IMR-90 (cell line): ENCODE data around the gene AGBL3. TPM values are rescaled to one million over a fixed set of nuclear protein-coding genes. Genes with fewer than 3 reads are reported as not detected.

ENCODE experiments used
- ATAC-seq: fragments of 200-7000 bp; cut with Tn5 transposase; 2 replicates; pipeline ENCODE4 v1.9.1; 2020; ENCODE audit warnings: low read depth, mild to moderate bottlenecking, moderate library complexity
- BruUV-seq: library from RNA; stranded (reverse); fragments of 400-500 nt; replicated peaks from 2 replicates; lab custom pipeline; 2021; lab: Mats Ljungman, UMichigan
- CTCF ChIA-PET: fragments of 300-600 bp; formaldehyde crosslinking; extraction: SDS; loops from one replicate; lab custom pipeline; 2021; ENCODE audit warnings: antibody characterized with exemption; lab: Yijun Ruan, JAX
- POLR2A ChIA-PET: fragments of 300-600 bp; sonication (Branson Sonifier 250); formaldehyde crosslinking; loops from one replicate; lab custom pipeline; 2022; ENCODE audit warnings: antibody characterized with exemption; ENCODE audit not compliant: unreplicated experiment; lab: Charles Lee
- DNase-seq: peaks from one replicate; pipeline ENCODE4 v3.0.0; 2013
- H2AFZ ChIP-seq: replicated peaks from 2 replicates; pipeline ENCODE3; 2013; ENCODE audit warnings: low read length, mild to moderate bottlenecking; ENCODE audit not compliant: poor library complexity
- H2AK5ac ChIP-seq: 2 replicates; pipeline ENCODE4 v1.6.1; 2013; ENCODE audit warnings: low read depth, low read length, inconsistent platforms
- H2AK9ac ChIP-seq: replicated peaks from 2 replicates; pipeline ENCODE3; 2013; ENCODE audit warnings: mild to moderate bottlenecking, low read depth, low read length, moderate library complexity; ENCODE audit not compliant: poor library complexity
- H2BK120ac ChIP-seq: 2 replicates; pipeline ENCODE4 v1.6.1; 2013; ENCODE audit warnings: low read depth, low read length, inconsistent platforms
- H2BK15ac ChIP-seq: 3 replicates; pipeline ENCODE4 v1.6.1; 2013; ENCODE audit warnings: low read depth, low read length, inconsistent platforms
- H2BK20ac ChIP-seq: 2 replicates; pipeline ENCODE4 v1.6.1; 2013; ENCODE audit warnings: low read depth, mild to moderate bottlenecking, inconsistent platforms, low read length, moderate library complexity
- H2BK5ac ChIP-seq: 2 replicates; pipeline ENCODE4 v1.6.1; 2013; ENCODE audit warnings: mild to moderate bottlenecking, low read depth, low read length, inconsistent platforms; ENCODE audit not compliant: poor library complexity, severe bottlenecking
- H3K14ac ChIP-seq: replicated peaks from 2 replicates; pipeline ENCODE4 v1.6.1; 2013; ENCODE audit warnings: low read depth, low read length, inconsistent platforms
- H3K18ac ChIP-seq: 2 replicates; pipeline ENCODE4 v1.6.1; 2013; ENCODE audit warnings: low read depth, low read length, control low read depth
- H3K23ac ChIP-seq: 2 replicates; pipeline ENCODE4 v1.6.1; 2013; ENCODE audit warnings: low read depth, low read length, inconsistent platforms
- H3K27ac ChIP-seq: 2 replicates; pipeline ENCODE4 v1.5.1; 2013; ENCODE audit warnings: mild to moderate bottlenecking, control low read depth, low read length; ENCODE audit not compliant: insufficient read depth
- H3K27me3 ChIP-seq: 2 replicates; pipeline ENCODE4 v1.6.1; 2013; ENCODE audit warnings: low read length; ENCODE audit not compliant: control insufficient read depth, insufficient read depth
- H3K36me3 ChIP-seq: 2 replicates; pipeline ENCODE4 v1.6.1; 2013; ENCODE audit warnings: low read length, mixed read lengths; ENCODE audit not compliant: control insufficient read depth, insufficient read depth
- H3K4ac ChIP-seq: 2 replicates; pipeline ENCODE4 v1.6.1; 2013; ENCODE audit warnings: low read depth, low read length, inconsistent platforms
- H3K4me1 ChIP-seq: 2 replicates; pipeline ENCODE4 v1.6.1; 2013; ENCODE audit warnings: low read length, mixed read lengths; ENCODE audit not compliant: control insufficient read depth, insufficient read depth
- H3K4me2 ChIP-seq: 2 replicates; pipeline ENCODE4 v1.6.1; 2013; ENCODE audit warnings: low read depth, mild to moderate bottlenecking, control low read depth, low read length, moderate library complexity
- H3K4me3 ChIP-seq: 2 replicates; pipeline ENCODE4 v1.5.1; 2013; ENCODE audit warnings: low read depth, mild to moderate bottlenecking, control low read depth, low read length, moderate library complexity; ENCODE audit not compliant: insufficient read depth
- H3K56ac ChIP-seq: 2 replicates; pipeline ENCODE4 v1.6.1; 2013; ENCODE audit warnings: low read length, inconsistent platforms; ENCODE audit not compliant: insufficient read depth; ENCODE audit errors: extremely low read depth
- H3K79me1 ChIP-seq, 2 experiments: 2 replicates each; pipeline ENCODE4 v1.6.1; 2013; ENCODE audit warnings: low read length in 2 of 2, inconsistent platforms in 1 of 2, low read depth in 1 of 2
- H3K9ac ChIP-seq: 2 replicates; pipeline ENCODE4 v1.6.1; 2013; ENCODE audit warnings: low read depth, low read length, control low read depth
- H3K9me1 ChIP-seq: 2 replicates; pipeline ENCODE4 v1.6.1; 2013; ENCODE audit warnings: low read length, inconsistent platforms; ENCODE audit not compliant: insufficient read depth
- H3K9me3 ChIP-seq: 2 replicates; pipeline ENCODE4 v1.6.1; 2013; ENCODE audit warnings: low read length; ENCODE audit not compliant: control insufficient read depth, insufficient read depth
- H4K20me1 ChIP-seq: 2 replicates; pipeline ENCODE4 v1.6.1; 2013; ENCODE audit warnings: low read length, inconsistent platforms; ENCODE audit not compliant: insufficient read depth
- H4K5ac ChIP-seq: 2 replicates; pipeline ENCODE4 v1.6.1; 2013; ENCODE audit warnings: mild to moderate bottlenecking, low read depth, low read length, control low read depth
- H4K8ac ChIP-seq, 2 experiments: 2 replicates each; pipeline ENCODE4 v1.6.1; 2013; ENCODE audit warnings: low read depth in 2 of 2, low read length in 2 of 2, control low read depth in 1 of 2, inconsistent platforms in 1 of 2
- H4K91ac ChIP-seq: 2 replicates; pipeline ENCODE4 v1.6.1; 2013; ENCODE audit warnings: low read depth, low read length, inconsistent platforms; ENCODE audit not compliant: insufficient read depth
- CEBPB ChIP-seq: IDR thresholded peaks from 2 replicates; pipeline ENCODE4 v1.6.1; 2012; ENCODE audit warnings: low read depth, low read length, improper control_type of control experiment
- CHD1 ChIP-seq: IDR thresholded peaks from 2 replicates; pipeline ENCODE4 v1.6.1; 2012; ENCODE audit warnings: low read depth, low read length, improper control_type of control experiment
- FOS ChIP-seq: fragments of 150-350 bp; IDR thresholded peaks from 2 replicates; pipeline ENCODE4 v1.6.1; 2016; ENCODE audit warnings: low read depth, low read length
- RCOR1 ChIP-seq: IDR thresholded peaks from 2 replicates; pipeline ENCODE4 v1.6.1; 2012; ENCODE audit warnings: mild to moderate bottlenecking, low read length, improper control_type of control experiment; ENCODE audit not compliant: insufficient replicate concordance
- SMC3 ChIP-seq: fragments of 150-350 bp; IDR thresholded peaks from 2 replicates; pipeline ENCODE4 v1.6.1; 2016; ENCODE audit warnings: low read depth, mild to moderate bottlenecking, antibody characterized with exemption, low read length, moderate library complexity
- WGBS, 2 experiments: methylation state at CpG; one replicate each; pipeline versions ENCODE4 v1.1.5 to v1.1.7; 2013; ENCODE audit warnings: missing lambda C conversion rate in 2 of 2; ENCODE audit not compliant: insufficient read length in 1 of 2; ENCODE audit errors: extremely low coverage in 2 of 2; 5-methylcytosine and 5-hydroxymethylcytosine counted together
- dilution Hi-C: fragments of 300-500 bp; cut with HindIII; formaldehyde crosslinking; loops from one replicate; pipeline ENCODE4 v1.14.3; 2018; ENCODE audit warnings: low sequenced_read_pairs; ENCODE audit not compliant: unreplicated experiment
- in situ Hi-C: fragments of 300-500 bp; cut with MboI; formaldehyde crosslinking; loops from 3 replicates; pipeline ENCODE4 v1.14.3; 2019; ENCODE audit warnings: low sequenced_read_pairs, inconsistent platforms, mixed read lengths
- intact Hi-C: fragments of 100-400 bp; cut with micrococcal nuclease; formaldehyde crosslinking; loops from 2 replicates; pipeline ENCODE4 v1.10.0; 2022
- polyA plus RNA-seq, 3 experiments: library from polyadenylated mRNA; depleted of rRNA; stranded (reverse); fragments of >200 nt; gene quantifications; 2 replicates each; pipeline ENCODE4 v1.2.3, GENCODE V29; 2012; ENCODE audit warnings: low replicate concordance in 1 of 3
- total RNA-seq: library from RNA; depleted of rRNA; stranded (reverse); fragments of >200 nt; gene quantifications from 2 replicates; pipeline ENCODE4 v1.2.3, GENCODE V29; 2012
- TF ChIP-seq, protein P1 (sequence below): fragments of 150-350 bp; IDR thresholded peaks from 2 replicates; pipeline ENCODE4 v1.6.1; 2017; ENCODE audit warnings: mild to moderate bottlenecking, antibody characterized with exemption, low read length, low read depth

Gene AGBL3
- total and polyA plus RNA-seq, 2 of the 4 experiments (the other 2 are of a cell fraction) = 0.18 to 0.65 TPM

GRCh38 chr7:135164357-135165061 is 178.2 kb downstream of the AGBL3 start (continued):
- TF ChIP-seq RCOR1 = no peak

GRCh38 chr7:135165862-135166261 is 179.6 kb downstream of the AGBL3 start:
- H2AFZ ChIP-seq = no peak overlapping the region
- ChIA-PET CTCF (no interaction called here), POLR2A (no interaction called here)
- H3K4me2 ChIP-seq = no peak overlapping the region
- H3K14ac ChIP-seq = no peak overlapping the region
- ATAC-seq (no peak), DNase-seq (no peak)
- BruUV-seq = no TSS peak
- no peaks in the 10 kb centered on the region for H3K9me3 ChIP-seq
- H4K91ac ChIP-seq = no peak overlapping the region
- no peak overlapping the region for H3K9ac ChIP-seq
- H2BK5ac ChIP-seq = no peak overlapping the region
- TF ChIP-seq RCOR1 (no peak), SMC3 (no peak), FOS (no peak), CEBPB (no peak), CHD1 (no peak)
- TF ChIP-seq, protein P1, sequence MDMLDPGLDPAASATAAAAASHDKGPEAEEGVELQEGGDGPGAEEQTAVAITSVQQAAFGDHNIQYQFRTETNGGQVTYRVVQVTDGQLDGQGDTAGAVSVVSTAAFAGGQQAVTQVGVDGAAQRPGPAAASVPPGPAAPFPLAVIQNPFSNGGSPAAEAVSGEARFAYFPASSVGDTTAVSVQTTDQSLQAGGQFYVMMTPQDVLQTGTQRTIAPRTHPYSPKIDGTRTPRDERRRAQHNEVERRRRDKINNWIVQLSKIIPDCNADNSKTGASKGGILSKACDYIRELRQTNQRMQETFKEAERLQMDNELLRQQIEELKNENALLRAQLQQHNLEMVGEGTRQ = no peak
- H4K20me1 ChIP-seq = 0 out of 2 replicates have a peak, but pooled peaks cover 4% of the 10 kb centered on the region
- H3K27me3 ChIP-seq = no peaks in the 10 kb centered on the region
- H2BK15ac ChIP-seq = no peak overlapping the region
- peaks cover 30 to 60% of the 10 kb centered on the region in 2 experiments for H3K79me1 ChIP-seq
- no peak overlapping the region for H3K27ac ChIP-seq
- no peak overlapping the region for H2BK20ac ChIP-seq
- intact Hi-C loops (no loop called here), dilution Hi-C loops (no loop called here), in situ Hi-C loops (loop anchor here (10.0 kb wide), 2 partner anchors 181 to 481 kb away; partner anchors contain the start of gene AGBL3)
- H2AK9ac ChIP-seq = no peak overlapping the region
- no peak overlapping the region for H3K23ac ChIP-seq
- H2BK120ac ChIP-seq = no peak overlapping the region
- H3K4ac ChIP-seq = no peak overlapping the region
- H3K4me3 ChIP-seq = no peak overlapping the region
- peaks cover 15% of the 10 kb centered on the region for H3K4me1 ChIP-seq
- no peak overlapping the region for H3K56ac ChIP-seq
- H4K5ac ChIP-seq = no peak overlapping the region
- WGBS, 2 experiments = 83% methylated on average over 2 of the region's 4 CpGs; no CpG with 5 or more reads in 1 of the 2 experiments
- H3K9me1 ChIP-seq = peaks cover 22% of the 10 kb centered on the region
- no peak overlapping the region for H2AK5ac ChIP-seq
- peaks cover 42% of the 10 kb centered on the region for H3K36me3 ChIP-seq
- no peak overlapping the region for H3K18ac ChIP-seq
- H4K8ac ChIP-seq = no peak overlapping the region
